Measurements from ENCODE around the gene SURF2.
A peak's percentile ranks its signal among the peaks of the same experiment; 100 is the strongest.

The SURF2 gene

GRCh38 chr9:133403766-133404453 is 47.6 kb downstream of the SURF2 start:
- DNase-seq = peak; percentile 50

GRCh38 chr9:133404454-133405002 is 48.2 kb downstream of the SURF2 start:
- DNase-seq = no peak

DNA sequence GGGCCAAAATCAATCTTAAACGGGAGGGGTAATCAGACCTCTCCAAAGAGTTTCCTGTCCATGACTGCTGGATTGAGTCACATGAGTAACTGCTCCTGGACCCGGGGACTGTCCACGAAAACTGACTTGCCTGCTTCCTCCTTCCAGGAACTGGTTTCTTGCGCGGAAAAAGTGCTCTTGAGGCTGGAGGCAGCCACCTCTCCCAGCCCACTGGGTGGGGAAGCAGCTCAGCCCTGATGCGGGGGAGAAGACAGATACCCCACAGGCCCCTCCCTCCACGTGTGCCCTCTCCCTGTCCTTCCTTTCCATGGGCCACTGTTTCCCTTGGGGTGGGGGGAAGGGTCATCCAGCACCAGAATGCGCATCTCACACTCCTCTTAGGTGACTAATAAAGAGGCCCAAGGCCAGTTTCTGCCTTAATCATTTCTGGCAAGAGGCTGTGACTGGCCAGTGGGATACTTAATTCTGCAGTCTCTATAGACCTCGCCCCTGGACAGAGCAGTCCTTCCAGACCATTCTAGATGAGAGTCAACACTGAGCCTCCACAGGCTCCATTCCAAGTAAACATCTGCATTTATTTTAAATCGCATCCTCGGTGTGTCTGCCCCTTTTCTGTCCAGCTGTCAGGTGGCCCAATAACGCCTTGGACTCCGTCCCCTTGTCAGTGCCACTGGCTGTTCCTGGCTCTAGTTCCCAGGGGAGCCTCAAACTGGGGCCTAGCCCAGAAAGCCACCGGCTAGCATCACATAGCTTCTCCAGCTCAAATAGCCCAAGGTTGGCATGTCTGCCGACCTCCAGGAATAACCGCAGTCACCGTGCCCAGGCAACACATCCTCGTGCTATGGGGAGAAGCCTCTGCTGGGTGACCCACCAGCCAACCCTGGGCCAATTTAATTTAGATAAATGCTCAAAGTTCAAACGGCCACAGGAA is 49.4 kb downstream of the SURF2 start:
- no peak for DNase-seq

DNA sequence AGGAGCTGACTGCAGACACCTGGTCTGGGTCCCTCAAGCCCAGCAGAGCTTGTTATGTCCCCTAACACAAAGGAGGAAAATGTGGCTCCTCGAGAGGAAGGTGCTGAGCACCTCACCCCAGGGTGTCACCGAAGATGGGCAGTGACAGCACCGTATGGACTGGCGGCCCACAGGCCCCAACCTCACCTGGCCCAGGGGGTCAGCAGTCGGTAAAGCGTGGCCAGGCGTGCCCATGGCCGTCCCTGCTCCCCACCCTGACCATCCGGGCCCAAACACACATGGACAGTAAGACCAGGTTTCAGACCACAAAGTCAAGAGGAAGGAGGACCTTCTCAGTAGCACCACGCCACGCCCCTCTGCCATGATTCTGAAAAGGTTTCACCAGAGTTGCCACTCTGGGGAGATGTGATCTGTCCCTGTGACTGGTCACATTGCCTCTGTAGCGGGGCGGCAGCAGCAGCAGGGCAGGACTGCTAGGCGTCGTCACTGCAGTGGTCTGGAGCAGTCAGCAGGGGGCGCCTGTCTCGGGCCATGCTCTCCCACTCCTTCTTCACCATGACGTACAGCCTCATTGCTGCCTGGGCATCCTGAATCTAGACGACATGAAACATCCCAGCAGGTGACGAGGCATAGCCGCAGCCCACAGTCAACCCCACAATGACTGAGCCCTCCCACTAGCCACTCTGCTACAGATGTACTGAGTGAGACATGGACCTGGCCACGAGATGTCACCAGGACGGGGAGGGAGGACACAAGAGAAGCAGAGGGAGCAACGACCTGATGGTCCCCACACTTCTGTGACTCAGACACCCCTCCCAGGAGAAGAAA is 50.3 kb downstream of the SURF2 start:
- peak; percentile 77 to 79 for DNase-seq

DNA sequence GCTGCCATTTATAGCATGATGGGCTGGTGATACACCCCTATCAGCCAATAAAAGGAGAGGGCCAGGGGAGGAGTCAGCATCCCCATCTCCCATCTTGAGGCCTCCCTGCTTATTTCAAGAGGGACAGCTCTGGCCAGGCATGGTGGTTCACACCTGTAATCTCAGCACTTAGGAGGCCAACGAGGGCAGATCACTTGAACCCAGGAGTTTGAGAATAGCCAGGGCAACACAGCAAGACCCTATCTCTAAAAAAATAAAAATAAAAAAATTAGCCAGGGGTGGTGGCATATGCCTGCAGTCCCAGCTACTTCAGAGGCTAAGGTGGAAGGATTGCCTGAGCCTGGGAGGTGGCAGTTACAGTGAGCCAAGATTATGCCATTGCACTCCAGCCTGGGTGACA is 51.7 kb downstream of the SURF2 start:
- no peak for DNase-seq
